GM21619 (cell line): ENCODE measurements around the gene ULK3.
A peak's percentile ranks its signal among the peaks of the same experiment; 100 is the strongest.
"Not testable (repeated sequence)": the region's sequence is repeated elsewhere in the genome, so short reads cannot be mapped to it uniquely, and the experiment has no call there.

Experiments
- ATAC-seq: cut with Tn5 transposase; IDR thresholded peaks from one replicate; pipeline ENCODE4 v1.9.1; 2021; ENCODE audit not compliant: unreplicated experiment

The ULK3 gene

GRCh38 chr15:74842581-74843444 lies at the start of gene ULK3:
ULK3 (minus strand) TSS chr15:74843156; CDS start chr15:74843105, 51 bp downstream.
- peak; percentile 72 for ATAC-seq

- no peak for ATAC-seq
Measured at GRCh38 chr15:74892313-74892712, 49.4 kb upstream of the ULK3 start.

DNA sequence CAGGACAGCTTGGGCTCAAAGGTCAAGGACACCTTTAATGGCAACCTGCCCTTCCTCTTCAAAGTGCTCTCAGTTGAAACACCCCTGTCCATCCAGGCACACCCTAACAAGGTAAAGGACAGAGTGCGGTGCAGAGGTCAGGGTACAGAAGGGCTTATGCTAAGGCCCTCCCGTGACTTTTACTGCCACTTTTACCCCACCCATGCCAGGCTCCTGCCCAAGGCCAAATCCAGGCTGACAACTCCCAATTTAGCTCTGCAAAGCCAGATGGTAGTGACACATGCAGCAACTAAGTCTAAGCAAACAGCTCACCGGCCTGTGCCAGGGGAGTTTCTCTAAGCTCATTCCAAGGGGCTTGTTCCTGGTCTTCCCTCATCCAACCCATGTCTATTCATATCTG lies 48.5 kb upstream of the ULK3 start:
- ATAC-seq = no peak

GRCh38 chr15:74890665-74890960 lies 47.7 kb upstream of the ULK3 start:
- ATAC-seq = no peak

DNA sequence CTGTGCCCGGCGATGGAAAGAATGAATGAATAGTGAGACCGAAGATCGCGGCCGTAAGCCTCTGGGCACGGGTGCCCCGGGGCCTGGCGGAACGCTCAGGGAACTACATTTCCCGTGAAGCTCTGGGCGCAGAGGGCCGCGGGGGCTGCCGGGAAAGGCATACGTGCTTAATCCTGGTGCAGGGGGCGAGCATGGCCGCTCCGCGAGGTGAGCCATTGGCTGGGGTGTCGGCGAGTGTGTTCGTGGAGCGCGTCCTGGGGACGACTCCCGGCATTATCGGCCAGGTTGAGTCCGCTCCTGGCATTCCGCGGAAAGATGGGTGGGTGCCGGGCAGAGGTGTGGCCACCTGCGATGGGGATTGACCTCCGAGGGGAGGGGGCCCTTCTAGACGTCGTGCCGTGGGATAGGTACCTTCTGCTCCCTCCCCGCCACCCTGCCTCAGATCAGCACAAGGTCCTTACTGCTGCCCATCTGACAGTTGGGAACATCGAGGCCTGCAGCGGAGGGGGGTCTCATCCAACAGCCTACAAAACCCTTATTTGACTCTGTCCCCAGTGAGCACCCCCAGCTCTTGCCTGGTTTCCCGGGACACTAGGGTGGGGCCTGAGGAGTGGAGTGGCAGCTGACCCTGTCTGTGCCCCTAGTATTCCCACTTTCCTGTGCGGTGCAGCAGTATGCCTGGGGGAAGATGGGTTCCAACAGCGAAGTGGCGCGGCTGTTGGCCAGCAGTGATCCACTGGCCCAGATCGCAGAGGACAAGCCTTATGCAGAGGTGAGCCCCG lies 47.1 kb upstream of the ULK3 start, which contains the start of gene MPI:
Gene MPI, plus strand, starts transcription at position 160 of the 782 bp plus-strand sequence. Its CDS starts 32 bp downstream, at position 192.
- ATAC-seq = peak; percentile 90

DNA sequence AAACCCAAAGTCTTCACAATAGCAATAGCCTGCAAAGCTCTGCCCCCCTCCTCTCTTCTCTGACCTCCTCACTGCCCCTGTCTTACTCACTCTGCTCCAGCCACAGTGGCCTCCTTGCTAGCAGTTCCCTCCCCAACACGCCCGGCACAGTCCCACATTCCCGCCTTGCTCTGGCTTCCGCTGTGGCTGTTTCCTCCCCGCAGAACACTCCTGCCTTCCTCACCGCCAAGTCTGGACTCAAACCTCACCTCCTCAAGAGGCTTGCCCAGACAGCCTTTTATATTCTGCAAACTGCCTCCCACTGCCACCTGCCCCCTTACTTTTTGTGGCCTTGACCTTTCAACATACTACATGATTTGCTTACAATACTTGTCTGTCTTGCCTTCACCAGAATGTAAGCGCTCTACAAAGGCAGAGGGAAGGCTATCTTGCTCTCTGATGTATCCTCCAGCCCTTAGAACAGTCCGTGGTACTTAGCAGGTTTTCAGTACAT lies 46.5 kb upstream of the ULK3 start:
- peak; percentile 10 for ATAC-seq

GRCh38 chr15:74888716-74889115 lies 45.8 kb upstream of the ULK3 start:
- no peak for ATAC-seq

GRCh38 chr15:74887537-74888193 lies 44.7 kb upstream of the ULK3 start:
- not testable (repeated sequence) for ATAC-seq

- ATAC-seq = no peak
Measured at GRCh38 chr15:74885461-74885860, 42.5 kb upstream of the ULK3 start.

GRCh38 chr15:74884428-74885223 lies 41.7 kb upstream of the ULK3 start:
- ATAC-seq = no peak

- no peak for ATAC-seq
Measured at GRCh38 chr15:74882528-74882927, 39.6 kb upstream of the ULK3 start.

GRCh38 chr15:74878273-74878672 lies 35.3 kb upstream of the ULK3 start:
- no peak for ATAC-seq

DNA sequence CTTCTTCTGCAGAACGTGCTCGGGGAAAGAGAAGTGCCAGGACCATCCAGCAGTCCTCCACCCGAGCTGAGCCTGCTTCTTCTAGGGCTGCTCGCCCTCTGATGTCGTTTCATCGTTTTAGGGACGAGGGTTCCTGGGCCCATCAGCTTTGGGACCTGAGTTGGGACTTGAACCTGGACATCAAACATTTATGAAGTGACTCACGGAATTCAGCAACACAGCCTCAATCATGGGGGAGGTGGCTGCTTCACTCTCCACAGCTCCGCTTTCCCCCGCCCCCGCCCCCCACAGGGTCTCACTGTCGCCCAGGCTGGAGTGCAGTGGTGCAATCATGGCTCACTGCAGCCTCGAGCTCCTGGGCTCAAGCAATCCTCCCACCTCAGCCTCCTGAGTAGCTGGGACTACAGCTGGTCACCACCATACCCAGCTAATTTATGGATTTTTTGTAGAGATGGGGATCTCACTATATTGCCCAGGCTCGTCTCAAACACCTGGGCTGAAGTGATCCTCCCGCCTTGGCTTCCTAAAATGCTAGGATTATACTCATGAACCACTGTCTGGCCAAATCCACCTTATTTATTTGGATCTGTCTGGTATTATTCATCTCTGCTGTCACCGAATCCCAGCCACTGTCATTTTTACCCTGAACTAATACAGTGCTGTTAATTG lies 30.9 kb upstream of the ULK3 start:
- ATAC-seq = no peak

DNA sequence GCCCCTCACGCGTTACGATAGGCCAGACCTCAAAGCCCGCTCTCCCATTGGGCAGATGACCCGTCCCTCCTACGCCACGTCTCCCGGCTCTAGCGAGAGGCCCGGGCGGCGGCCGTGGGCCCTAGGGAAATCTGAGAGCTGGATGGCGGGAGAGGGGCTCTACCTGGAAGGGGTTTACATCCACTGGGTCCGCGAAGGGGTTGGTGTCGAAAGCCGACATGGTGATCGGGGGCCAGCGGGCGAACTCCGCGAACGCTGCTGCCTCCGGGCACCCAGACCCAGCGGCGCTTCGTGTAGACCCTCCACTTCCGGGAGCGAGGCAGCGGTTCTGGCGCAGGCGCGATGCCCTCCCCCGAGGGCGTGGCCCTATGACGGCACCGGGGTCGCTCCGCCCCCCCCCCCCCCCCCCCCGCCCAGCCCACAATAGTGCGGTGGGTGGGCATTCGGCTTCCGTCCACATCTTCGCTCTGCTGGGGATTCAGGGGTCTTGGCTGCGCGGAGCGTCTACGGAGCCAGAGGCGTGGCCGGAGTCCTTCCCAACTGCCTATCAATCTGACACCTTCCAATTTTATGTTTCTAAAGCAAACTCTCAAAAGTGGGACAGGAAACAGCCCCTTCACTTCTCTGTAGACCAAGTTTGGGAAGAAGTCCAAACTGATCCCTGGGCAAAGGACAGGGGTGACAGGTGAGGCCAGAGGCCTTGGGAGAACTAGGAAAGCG lies 30.2 kb upstream of the ULK3 start, which contains the start of gene SCAMP2:
Gene SCAMP2, minus strand, starts transcription at position 330 of the 720 bp plus-strand sequence. Its CDS starts 110 bp downstream, at position 220.
- peak; percentile 70 for ATAC-seq

GRCh38 chr15:74872702-74873035 lies 29.7 kb upstream of the ULK3 start:
- ATAC-seq = no peak

GRCh38 chr15:74870436-74871215 lies 27.7 kb upstream of the ULK3 start:
- no peak for ATAC-seq

DNA sequence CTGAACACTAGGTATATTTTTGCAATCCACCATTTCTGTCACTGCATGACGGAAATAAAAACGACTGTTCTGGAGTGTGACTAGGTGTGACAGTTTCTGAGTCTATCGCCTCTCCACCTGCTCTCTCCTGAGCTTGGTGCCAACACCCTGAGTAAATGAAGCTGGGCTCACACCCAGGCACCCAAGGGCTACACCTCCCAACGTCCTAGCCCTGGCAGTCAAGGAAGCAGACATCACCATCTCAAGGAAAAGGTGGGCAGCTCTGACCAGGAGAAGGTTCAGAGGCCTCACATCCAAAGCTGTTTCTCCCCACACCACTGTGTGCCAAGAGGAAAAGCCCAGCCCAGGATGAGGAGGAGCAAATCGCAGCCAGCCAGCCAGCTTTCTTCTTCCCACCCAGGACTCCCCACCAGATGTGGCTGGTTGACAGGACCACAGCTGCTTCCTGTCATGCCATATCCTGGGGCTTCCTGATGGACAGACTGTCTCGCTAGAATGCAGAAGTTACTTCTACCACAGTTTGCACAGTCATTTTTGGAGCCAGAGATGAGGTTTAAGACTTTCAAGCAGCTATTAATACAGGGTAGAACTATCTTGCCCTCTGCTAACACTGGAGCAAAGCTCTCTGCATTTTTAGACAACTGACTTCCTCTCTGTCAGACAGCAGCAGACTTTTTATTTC lies 26.9 kb upstream of the ULK3 start:
- ATAC-seq = peak; percentile 49

DNA sequence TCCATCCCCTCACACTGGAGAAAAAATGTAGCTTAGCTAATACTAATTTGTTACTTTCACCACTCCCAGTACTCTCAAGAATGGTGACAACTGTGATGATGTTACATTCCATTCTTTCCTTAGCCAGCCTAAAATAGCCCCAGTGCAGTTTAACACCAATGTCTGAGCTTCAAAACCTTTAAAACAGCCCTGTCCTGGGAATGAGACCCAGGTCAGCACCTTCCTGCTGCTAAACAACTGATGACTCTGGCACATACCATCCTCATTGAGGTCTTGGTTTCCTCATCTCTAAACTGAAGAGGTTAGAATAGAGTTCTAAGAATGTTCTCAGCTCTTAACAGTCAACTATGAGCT lies 26.4 kb upstream of the ULK3 start:
- ATAC-seq = no peak
